Tibial nerve (tissue), 4 donors: ENCODE results near the gene PGM5. TPM values are rescaled to one million over a fixed set of nuclear protein-coding genes. Genes with fewer than 3 reads are reported as not detected.
"Not testable (repeated sequence)": the region's sequence is repeated elsewhere in the genome, so short reads cannot be mapped to it uniquely, and the experiment has no call there.

Experiments used
- DNase-seq, 2 donors: peaks; one replicate each; pipeline ENCODE4 v3.0.0-alpha.2; 2019; ENCODE audit warnings: low spot score in 2 of 2
- H3K27ac ChIP-seq, 4 donors: fragments of 200-600 bp; sonication (generic) in 3 of 4; one replicate each; pipeline ENCODE4 v1.5.1; 2017 to 2019; ENCODE audit warnings: mild to moderate bottlenecking in 1 of 4
- H3K27me3 ChIP-seq, 2 donors: fragments of 200-600 bp; sonication (generic) in 1 of 2; one replicate each; pipeline versions ENCODE4 v1.5.1 to v1.6.0; 2017 to 2019
- H3K36me3 ChIP-seq, 3 donors: fragments of 200-600 bp; sonication (generic); one replicate each; pipeline ENCODE4 v1.5.1; 2018 to 2019
- H3K4me1 ChIP-seq, 4 donors: fragments of 200-600 bp; sonication (generic) in 3 of 4; one replicate each; pipeline ENCODE4 v1.5.1; 2017 to 2019
- H3K4me3 ChIP-seq, 4 donors: fragments of 200-600 bp; sonication (generic) in 3 of 4; one replicate each; pipeline ENCODE4 v1.5.1; 2017 to 2019; ENCODE audit warnings: mild to moderate bottlenecking in 1 of 4, moderate library complexity in 1 of 4
- H3K9me3 ChIP-seq, 4 donors: fragments of 200-600 bp; sonication (generic) in 3 of 4; one replicate each; pipeline ENCODE4 v1.5.1; 2017 to 2019
- WGBS, 2 donors: methylation state at CpG; one replicate each; pipeline ENCODE4 v1.1.5; 2018; 5-methylcytosine and 5-hydroxymethylcytosine counted together
- total RNA-seq, 4 donors: library from RNA; depleted of rRNA; stranded (reverse); fragments of >200 nt; gene quantifications; one replicate each; pipeline ENCODE4 v1.1.0, GENCODE V29; 2016

The PGM5 gene
- total RNA-seq, 4 donors from 2014 or later, result 20.1 to 43.1 (median 27.0) TPM

- H3K4me3 ChIP-seq, H3K36me3 ChIP-seq, DNase-seq, H3K27ac ChIP-seq, H3K27me3 ChIP-seq, H3K4me1 ChIP-seq, H3K9me3 ChIP-seq: not testable (repeated sequence)
- WGBS, 2 donors, result 4 to 17% methylated on average over 4 to 5 of the region's 10 CpGs
Measured at GRCh38 chr9:68342265-68343025, 14.0 kb upstream of the PGM5 start.

DNA sequence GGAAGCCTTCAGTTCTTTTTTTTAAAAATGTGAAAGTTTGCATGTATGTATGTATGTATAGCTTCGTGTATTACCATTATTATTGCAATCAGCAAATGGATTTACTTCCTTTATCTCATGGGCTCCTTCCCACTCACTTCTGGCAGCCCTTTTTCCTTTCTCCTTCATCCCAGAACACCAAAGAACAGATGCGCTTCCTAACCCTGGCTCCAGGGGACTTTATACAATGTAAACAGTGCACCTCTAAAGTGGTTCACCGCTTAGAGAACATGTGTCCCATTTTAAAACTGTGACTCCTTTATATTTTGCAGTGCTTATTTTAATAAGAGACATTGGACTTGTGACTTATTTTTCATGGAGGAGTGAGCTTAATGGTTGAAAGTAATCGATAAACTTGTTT is 13.2 kb upstream of the PGM5 start:
- not testable (repeated sequence) for DNase-seq, H3K36me3 ChIP-seq, H3K4me3 ChIP-seq, H3K27ac ChIP-seq, H3K27me3 ChIP-seq, H3K4me1 ChIP-seq, H3K9me3 ChIP-seq
- WGBS, 2 donors, result 47 to 67% methylated on average over 3 to 4 of the region's 4 CpGs

GRCh38 chr9:68343992-68344391 is 12.4 kb upstream of the PGM5 start:
- H3K4me3 ChIP-seq, H3K4me1 ChIP-seq, H3K9me3 ChIP-seq, H3K36me3 ChIP-seq, H3K27ac ChIP-seq, H3K27me3 ChIP-seq: not testable (repeated sequence)
- DNase-seq, result peak in 1 of 2 donors; percentile 15
- WGBS, 2 donors, result 46 to 82% methylated on average over 3 of the region's 4 CpGs

DNA sequence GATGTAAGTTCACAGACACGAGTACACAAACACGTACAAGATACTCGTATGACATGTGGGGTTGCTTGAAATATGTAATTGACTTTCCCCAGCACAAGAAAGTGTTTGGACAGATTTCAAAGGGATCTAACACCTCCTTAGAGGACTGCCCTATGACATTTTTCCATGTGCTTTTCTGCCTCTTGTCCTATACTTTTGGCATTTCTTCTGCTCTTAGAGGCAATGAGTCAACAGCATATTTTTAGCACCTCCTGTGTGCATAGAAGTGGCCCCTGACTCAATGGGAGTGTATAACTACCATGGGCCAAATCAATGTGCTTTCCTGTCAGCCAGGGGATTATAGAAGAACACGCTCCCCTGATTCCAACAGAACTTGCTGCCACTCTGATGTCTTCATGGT is 4.7 kb upstream of the PGM5 start:
- WGBS, 2 donors, result 60 to 69% methylated on average over 4 of the region's 4 CpGs
- H3K27me3 ChIP-seq, H3K9me3 ChIP-seq, H3K4me1 ChIP-seq, H3K36me3 ChIP-seq, H3K27ac ChIP-seq, H3K4me3 ChIP-seq, DNase-seq: not testable (repeated sequence)

GRCh38 chr9:68355993-68356379 is 425 bp upstream of the PGM5 start:
- H3K27me3 ChIP-seq, H3K27ac ChIP-seq, H3K9me3 ChIP-seq, H3K4me1 ChIP-seq, H3K36me3 ChIP-seq, DNase-seq: not testable (repeated sequence)
- WGBS, 2 donors, result 4 to 12% methylated on average over 5 of the region's 5 CpGs
- peak overlapping the region in 3 of 4 donors; percentile 31 to 68 (median 68) for H3K4me3 ChIP-seq

DNA sequence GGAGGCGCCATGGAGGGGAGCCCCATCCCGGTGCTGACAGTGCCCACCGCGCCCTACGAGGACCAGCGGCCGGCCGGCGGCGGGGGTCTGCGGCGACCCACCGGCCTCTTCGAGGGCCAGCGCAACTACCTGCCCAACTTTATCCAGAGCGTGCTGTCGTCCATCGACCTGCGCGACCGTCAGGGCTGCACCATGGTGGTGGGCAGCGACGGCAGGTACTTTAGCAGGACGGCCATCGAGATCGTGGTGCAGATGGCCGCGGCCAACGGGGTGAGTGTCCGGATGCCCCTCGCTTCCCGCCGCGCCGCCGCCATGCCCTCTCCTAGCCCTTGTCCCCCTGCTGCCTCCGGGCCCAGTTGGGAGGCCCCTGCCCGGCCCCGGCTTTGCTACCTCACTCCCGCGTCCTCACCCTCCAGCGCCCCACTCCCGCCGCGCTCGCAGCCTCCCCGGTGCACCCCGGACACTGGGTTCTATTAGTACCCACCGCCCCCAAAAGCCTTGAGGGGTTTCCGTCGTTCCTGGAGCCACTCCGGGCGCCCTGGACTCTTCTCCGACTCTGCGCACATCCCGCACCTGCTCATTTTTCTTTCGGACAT is 806 bp downstream of the PGM5 start:
- not testable (repeated sequence) for H3K27me3 ChIP-seq, H3K36me3 ChIP-seq, H3K4me1 ChIP-seq, H3K9me3 ChIP-seq, DNase-seq
- Histone ChIP-seq H3K27ac (peak overlapping the region in 3 of 4 donors; percentile 65 to 72 (median 65)), H3K4me3 (peak overlapping the region; percentile 31 to 68 (median 61))
- WGBS, 2 donors, result 4 to 10% methylated on average over 19 to 45 of the region's 57 CpGs

- not testable (repeated sequence) for H3K36me3 ChIP-seq, DNase-seq, H3K4me3 ChIP-seq, H3K4me1 ChIP-seq, H3K27me3 ChIP-seq, H3K9me3 ChIP-seq, H3K27ac ChIP-seq
- WGBS, 2 donors, result 31 to 39% methylated on average over 8 to 10 of the region's 10 CpGs
Measured at GRCh38 chr9:68366933-68367547, 10.6 kb downstream of the PGM5 start.

- not testable (repeated sequence) for H3K4me3 ChIP-seq, H3K27ac ChIP-seq, H3K9me3 ChIP-seq, H3K36me3 ChIP-seq, H3K4me1 ChIP-seq, DNase-seq, H3K27me3 ChIP-seq
- WGBS, 2 donors, result 90 to 93% methylated on average over 4 of the region's 4 CpGs
Measured at GRCh38 chr9:68375789-68376188, 19.4 kb downstream of the PGM5 start.

DNA sequence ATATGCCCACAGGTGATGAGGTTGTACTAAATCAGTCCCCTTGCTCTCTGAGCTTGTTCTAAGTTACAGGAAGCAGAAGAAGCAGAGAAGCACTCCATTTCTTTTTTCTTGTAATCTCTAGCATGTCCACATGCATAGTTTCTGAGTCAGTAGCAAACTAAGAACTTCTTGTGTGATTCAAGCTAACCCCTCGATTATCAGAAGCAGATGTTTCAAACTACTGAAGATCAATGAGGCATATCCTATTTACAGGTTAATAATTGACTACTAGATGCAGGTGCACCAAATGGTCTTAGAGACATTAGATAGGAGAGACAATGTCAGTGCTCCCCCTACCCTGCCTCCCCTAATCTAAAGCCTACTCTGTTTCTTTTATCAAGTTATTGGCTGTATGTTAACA is 21.3 kb downstream of the PGM5 start:
- 53 to 65% methylated on average over 1 of the region's 1 CpG for WGBS, 2 donors
- H3K27ac ChIP-seq, DNase-seq, H3K4me1 ChIP-seq, H3K27me3 ChIP-seq, H3K4me3 ChIP-seq, H3K9me3 ChIP-seq, H3K36me3 ChIP-seq: not testable (repeated sequence)

DNA sequence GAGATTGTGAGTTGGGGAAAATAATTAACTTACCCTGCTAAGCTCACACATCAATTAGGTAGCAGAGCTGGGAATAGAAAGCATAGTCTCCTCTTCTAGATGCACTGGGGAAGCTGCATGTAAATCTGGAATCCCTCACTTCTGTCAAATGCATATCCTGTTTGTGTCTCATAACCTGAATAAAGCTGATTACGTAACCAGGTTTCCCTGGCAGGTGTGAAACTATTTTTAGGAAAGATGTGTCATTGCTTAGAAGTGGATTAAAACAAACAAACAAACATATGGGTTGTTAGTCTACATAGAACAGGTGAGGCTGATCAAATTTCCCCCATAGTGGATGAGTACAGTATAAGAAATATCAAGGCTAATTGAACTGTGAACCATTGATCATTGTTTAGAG is 27.5 kb downstream of the PGM5 start:
- not testable (repeated sequence) for H3K36me3 ChIP-seq
- WGBS, 2 donors, result 44 to 85% methylated on average over 1 of the region's 1 CpG

GRCh38 chr9:68389558-68389957 is 33.1 kb downstream of the PGM5 start:
- not testable (repeated sequence) for H3K9me3 ChIP-seq, DNase-seq, H3K4me3 ChIP-seq, H3K27me3 ChIP-seq, H3K27ac ChIP-seq, H3K4me1 ChIP-seq
- H3K36me3 ChIP-seq, result peaks cover 0 to 12% (median 0%) of the 10 kb centered on the region in 3 donors
- WGBS, 2 donors, result 82 to 84% methylated on average over 4 of the region's 4 CpGs

More for the DNA sequence above, 27.5 kb downstream of the PGM5 start:
- not testable (repeated sequence) for DNase-seq, H3K9me3 ChIP-seq, H3K4me1 ChIP-seq, H3K27ac ChIP-seq, H3K27me3 ChIP-seq, H3K4me3 ChIP-seq

GRCh38 chr9:68390737-68391136 is 34.3 kb downstream of the PGM5 start:
- not testable (repeated sequence) for H3K27ac ChIP-seq

GRCh38 chr9:68396411-68397094 is 40.1 kb downstream of the PGM5 start:
- not testable (repeated sequence) for H3K4me1 ChIP-seq, H3K27me3 ChIP-seq, H3K9me3 ChIP-seq, H3K36me3 ChIP-seq, DNase-seq, H3K4me3 ChIP-seq
- peak overlapping the region in 2 of 4 donors; percentile 42 to 44 for H3K27ac ChIP-seq
- WGBS, 2 donors, result 31 to 40% methylated on average over 1 of the region's 1 CpG

More at GRCh38 chr9:68390737-68391136, 34.3 kb downstream of the PGM5 start:
- H3K4me3 ChIP-seq, H3K27me3 ChIP-seq, H3K9me3 ChIP-seq, DNase-seq, H3K4me1 ChIP-seq: not testable (repeated sequence)
- peaks cover 0 to 12% (median 0%) of the 10 kb centered on the region in 3 donors for H3K36me3 ChIP-seq
- 94 to 100% methylated on average over 1 of the region's 1 CpG for WGBS, 2 donors
